Left renal cortex interstitium (tissue), 4 donors: ENCODE measurements around the gene RSRP1. TPM values are rescaled to one million over a fixed set of nuclear protein-coding genes. Genes with fewer than 3 reads are reported as not detected.

Experiments
- DNase-seq, 4 donors: peaks; one replicate each; pipeline ENCODE4 v3.0.0-alpha.2; 2013; ENCODE audit warnings: low read depth in 4 of 4, low spot score in 2 of 4, missing footprints in 1 of 4
- polyA plus RNA-seq, 4 donors: library from polyadenylated mRNA; unstranded; fragments of 120-200 nt; gene quantifications; one replicate each; pipeline ENCODE4 v1.2.1, GENCODE V29; 2013; ENCODE audit not compliant: insufficient read length in 4 of 4

Gene RSRP1
- polyA plus RNA-seq, 4 donors, result 85.7 to 276 (median 175) TPM

GRCh38 chr1:25220666-25221065 is 26.6 kb downstream of the RSRP1 start:
- DNase-seq, result no peak

GRCh38 chr1:25219661-25220251 is 27.5 kb downstream of the RSRP1 start:
- no peak for DNase-seq

GRCh38 chr1:25217598-25218232 is 29.5 kb downstream of the RSRP1 start:
- no peak for DNase-seq

DNA sequence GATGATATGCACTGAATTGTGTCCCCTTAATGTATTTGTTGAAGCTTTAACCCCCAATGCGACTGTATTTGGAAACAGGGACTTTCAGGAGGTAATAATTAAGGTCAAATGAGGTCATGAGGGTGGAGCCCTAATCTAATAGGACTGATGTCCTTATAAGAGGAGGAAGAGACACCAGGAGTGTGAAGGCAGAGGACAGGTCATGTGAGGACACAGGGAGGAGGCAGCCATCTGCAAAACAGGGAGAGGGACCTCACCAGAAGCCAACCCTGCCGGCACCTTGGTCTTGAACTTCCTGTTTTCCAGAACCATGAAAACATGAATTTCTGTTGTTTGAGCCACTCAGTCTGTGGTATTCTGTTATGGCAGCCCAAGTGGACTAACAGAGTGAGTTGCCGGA is 30.2 kb downstream of the RSRP1 start:
- no peak for DNase-seq

DNA sequence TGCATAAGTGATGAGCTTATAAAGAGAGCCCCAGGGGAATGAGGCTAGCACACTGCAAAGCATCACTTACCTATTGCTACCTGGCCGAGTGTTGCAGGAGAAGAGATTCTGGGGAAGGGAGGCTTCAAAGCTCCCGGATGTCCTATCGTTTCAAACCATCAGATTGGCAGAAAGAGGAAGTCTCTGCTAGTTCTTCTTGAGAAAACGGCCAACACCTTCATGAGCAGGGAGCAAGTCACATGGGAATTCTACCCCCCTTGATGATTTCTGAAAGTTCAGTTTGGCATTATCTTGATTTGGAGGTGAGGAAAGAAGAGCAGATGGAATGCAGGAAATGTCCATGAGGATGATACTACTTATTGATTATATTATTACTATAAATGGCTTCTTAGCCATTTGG is 31.1 kb downstream of the RSRP1 start:
- no peak for DNase-seq

- no peak for DNase-seq
These were observed 34.5 kb downstream of the RSRP1 start for GRCh38 chr1:25212725-25213124.

GRCh38 chr1:25210728-25211127 is 36.5 kb downstream of the RSRP1 start:
- no peak for DNase-seq

DNA sequence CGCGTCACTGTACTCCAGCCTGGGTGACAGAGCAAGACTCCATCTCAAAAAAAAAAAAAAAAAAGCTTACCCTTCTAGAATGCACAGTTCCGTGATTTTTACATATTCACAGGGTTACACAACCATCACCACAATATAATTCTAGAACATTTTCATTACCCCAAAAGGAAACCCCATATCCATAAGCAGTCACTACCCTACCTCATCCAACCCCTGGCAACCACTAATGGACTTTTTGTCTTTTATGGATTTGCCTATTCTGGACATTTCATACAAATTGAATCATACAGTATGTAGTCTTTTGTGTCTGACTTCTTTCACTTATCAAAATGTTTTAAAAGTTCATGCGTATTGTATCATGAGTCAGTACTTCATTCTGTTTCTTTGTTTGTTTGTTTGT is 37.7 kb downstream of the RSRP1 start:
- no peak for DNase-seq

- DNase-seq, result no peak
These were observed 38.6 kb downstream of the RSRP1 start for GRCh38 chr1:25208561-25209222.

DNA sequence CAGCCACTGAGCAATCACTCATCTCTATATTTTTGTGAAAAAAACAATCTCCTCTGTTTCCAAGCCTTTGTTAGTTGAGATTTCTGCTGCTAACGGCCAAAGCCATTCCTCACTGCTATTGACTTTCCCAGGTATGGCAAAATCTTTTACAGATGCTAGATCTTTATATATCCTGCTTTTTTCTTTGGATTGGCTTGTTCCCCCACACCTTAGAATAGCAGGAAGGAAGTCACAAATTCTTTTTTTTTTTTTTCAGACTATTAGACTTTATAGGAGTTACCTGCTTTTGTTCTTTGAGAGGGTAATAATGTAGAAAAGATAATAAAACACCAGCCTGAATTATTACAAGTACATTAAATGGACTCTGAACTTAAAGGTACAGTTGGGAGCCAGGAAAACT is 39.2 kb downstream of the RSRP1 start:
- DNase-seq, result no peak

GRCh38 chr1:25206201-25206600 is 41.1 kb downstream of the RSRP1 start:
- no peak for DNase-seq

DNA sequence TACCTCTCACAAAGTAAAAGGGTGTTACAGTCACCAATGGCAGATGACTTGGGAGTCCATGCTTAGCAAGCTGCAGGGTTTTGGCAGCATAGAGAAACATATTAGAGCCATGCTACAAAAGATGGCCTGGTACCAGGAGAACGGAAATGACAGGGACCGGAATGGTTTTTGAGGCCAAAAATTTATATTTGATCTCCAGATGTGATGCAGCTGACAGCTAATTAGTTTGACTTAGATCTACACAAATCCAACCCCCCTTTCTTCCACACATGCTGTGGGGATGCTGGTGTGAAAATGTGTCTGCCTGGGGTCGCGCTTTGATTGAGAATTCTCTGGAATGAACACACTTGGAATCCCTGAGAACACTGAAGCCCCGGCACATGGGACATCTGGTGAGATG is 41.5 kb downstream of the RSRP1 start:
- no peak for DNase-seq

GRCh38 chr1:25204797-25205480 is 42.3 kb downstream of the RSRP1 start:
- DNase-seq, result no peak

DNA sequence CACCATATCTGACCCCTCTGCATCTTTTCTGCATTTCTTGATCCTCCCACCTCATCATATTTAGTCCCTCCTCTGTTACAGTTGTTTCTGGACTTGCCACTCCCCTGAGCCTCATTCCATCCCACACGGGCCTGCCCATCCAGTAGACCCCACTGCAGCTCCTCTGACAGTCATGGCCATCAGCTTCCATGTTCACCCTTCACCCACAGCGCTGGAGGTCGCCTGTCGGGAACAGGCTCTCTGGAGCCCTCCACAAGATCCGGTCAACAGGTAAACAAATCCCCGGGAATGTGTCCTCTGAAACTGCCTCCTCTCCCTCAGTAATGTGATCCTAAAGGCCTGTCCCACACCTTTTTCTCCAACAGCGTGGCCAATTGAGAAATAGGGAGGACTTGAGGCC is 46.2 kb downstream of the RSRP1 start:
- no peak for DNase-seq

DNA sequence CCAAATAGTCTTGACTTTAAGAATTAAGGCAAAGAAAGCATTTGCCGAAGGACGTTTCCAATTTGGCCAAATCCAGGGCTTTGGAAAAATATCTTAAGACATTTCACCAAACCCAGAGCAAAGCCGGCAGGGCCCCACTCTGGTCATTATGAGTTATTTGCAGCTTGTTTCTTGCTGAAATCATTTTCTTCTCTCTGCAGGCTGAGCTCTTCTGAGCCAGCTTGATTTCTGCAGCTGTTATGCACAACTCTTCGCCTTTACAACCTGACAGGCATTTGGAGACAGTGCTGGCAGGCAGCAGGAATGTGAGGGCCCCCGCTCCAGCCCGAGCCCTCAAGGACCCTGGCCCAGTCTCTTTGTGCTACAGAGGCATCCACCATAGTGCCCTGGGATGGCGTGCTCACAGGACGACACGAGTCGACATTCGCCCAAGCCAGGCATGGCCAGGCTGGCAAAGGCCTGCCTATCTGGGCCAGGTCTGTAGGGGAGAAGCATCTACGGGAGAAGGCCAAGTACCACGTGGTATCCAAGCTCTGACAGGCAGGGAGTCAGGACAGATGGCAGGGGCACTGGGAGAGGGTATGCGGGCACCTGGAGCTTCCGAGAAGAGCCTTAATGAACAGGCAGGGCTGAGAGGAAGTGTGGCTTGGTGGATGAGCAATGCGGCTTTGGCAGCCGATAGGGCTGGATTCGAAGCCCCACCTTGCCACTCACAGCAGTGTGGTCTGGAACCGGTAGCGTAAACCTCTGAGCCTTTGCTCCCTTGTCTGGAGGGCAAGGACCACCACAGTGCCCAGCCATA is 47.2 kb downstream of the RSRP1 start:
- no peak for DNase-seq

GRCh38 chr1:25198663-25199252 is 48.5 kb downstream of the RSRP1 start:
- no peak for DNase-seq

GRCh38 chr1:25197982-25198662 is 49.1 kb downstream of the RSRP1 start:
- DNase-seq, result no peak

DNA sequence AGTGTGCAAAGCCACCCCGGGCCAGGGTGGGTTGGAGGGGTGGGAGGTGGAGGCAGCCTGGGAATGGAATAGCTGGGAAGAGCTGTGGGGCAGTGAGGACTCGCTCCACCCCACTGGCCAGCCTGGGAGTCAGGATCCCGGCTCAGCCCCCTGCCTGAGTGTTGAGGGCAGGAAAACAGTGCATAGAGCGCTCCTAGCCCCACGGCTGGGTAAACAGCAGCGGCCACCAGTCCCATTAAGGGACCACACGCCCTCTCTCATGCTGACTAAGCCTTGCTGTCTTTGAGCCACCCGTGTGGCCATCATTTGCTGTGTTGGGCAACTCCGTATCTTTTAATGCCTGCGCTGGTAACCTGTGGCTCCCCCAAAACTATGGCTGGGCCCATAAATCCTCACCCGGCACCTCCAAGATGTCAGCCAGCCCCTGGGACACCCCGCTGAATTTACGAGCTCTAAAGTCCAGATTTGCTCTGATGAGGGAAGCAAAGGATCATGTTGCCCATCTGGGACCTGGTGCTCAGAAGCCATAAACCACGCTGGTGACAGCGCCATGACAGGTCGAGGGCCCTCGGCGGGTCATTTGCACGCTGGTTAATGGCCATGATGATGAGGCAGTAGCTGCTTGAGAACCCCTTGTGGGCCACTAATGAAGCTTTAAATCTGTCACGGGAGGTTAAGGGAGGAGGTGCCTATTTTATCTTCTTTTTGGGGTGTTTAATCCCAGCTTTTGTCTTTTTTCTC is 49.8 kb downstream of the RSRP1 start:
- DNase-seq, result no peak

DNA sequence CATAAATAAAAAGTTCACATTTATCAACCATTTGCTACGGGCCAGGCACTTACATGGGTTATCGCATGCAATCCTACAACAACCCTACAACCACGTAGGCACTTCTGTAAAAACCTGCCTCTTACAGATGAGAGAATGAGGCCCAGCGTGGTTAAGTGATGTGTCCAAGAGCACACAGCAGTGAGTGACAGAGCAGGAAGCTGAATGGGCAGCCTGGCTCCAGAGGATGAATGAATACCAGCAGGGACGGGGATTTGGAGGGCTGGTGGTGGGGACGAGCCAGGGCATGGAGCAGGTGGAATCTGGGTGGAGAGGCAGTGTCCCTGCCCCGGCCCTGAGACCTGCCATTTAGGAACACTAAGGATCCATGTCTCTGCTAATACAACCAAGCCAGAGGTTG is 50.4 kb downstream of the RSRP1 start:
- no peak for DNase-seq
